HG03469 (cell line): ENCODE data around the gene MAP7D2.
A peak's percentile ranks its signal among the peaks of the same experiment; 100 is the strongest.
"Not testable (repeated sequence)": the region's sequence is repeated elsewhere in the genome, so short reads cannot be mapped to it uniquely, and the experiment has no call there.

ENCODE experiments used
- ATAC-seq: cut with Tn5 transposase; IDR thresholded peaks from one replicate; pipeline ENCODE4 v1.9.1; 2021; ENCODE audit warnings: mild to moderate bottlenecking, moderate library complexity, moderate number of reproducible peaks; ENCODE audit not compliant: unreplicated experiment

Gene MAP7D2

DNA sequence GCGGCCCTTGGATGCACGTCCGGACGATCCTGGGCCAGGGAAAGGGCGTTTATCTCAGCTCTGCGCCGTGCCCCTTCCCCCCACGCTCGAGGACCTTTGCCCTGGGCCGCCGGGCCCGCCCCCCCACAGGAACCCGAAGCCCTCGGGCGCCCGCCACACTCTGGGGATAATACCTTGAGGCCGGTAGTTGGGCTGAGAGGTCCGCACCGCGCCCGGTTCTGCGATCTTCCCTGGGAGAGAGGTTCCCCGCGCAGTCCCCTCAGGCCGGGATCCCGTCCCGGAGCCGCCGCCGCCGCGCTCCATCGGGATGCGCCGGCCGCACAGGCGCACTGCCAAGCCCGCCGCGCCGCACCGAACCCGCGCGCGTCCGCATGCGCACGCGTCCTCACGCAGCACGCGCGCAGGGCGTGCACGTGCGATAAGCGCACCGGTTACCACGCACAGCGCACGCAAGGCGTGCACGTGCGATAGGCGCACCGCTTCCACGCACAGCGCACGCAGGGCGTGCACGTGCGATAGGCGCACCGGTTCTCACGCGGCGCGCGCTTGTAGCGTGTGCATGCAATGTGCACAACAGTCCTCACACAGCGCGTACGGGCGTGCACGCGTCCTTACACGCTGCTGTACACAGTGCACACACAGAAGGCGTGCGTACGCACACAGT lies at the start of gene MAP7D2:
Gene MAP7D2 (minus strand): TSS at position 331 of the 664 bp plus-strand sequence. CDS start 28 bp downstream, at position 303.
- no peak for ATAC-seq

DNA sequence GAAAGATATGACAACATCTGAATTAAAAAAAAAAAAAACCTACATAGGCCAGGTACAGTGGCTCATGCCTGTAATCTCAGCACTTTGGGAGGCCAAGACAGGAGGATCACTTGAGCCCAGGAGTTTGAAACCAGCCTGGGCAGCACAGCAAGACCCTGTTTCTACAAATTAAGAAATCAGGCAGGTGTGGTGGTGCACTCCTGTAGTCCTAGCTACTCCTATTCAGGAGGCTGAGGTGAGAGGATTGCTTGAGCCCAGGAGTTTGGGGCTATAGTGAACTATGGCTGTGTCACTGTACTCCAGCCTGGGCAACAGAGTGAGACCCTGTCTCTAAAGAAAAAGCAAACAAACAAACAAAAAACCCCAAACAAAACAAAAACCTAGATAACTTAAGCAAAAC lies 45.8 kb upstream of the MAP7D2 start:
- not testable (repeated sequence) for ATAC-seq

DNA sequence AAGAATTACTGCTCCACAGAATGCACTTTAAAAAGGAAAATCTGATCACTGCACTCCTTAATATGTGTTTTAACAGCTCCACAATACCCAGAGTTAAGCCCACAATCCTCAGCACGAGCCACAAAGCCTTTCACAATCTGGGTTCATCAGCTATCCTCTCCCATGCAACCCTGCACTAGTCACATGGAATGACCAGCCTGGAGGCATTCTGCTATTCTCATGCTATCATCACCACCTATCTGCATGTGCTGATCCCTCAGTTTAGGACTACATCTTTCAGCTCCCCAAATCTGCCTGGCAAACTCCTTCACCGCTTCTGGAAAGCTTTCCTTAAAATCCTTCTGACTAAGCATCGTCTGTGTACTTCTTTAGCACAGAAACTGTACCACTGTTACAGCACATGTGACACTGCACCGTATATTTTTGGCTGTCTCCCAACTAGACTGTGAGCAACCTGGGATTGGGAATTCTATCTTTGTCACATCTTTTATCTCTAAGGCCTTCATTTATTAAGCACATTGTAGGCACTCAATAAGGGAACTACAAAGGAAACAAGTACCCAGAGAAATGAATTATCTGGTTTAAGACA lies 43.2 kb upstream of the MAP7D2 start:
- no peak for ATAC-seq

DNA sequence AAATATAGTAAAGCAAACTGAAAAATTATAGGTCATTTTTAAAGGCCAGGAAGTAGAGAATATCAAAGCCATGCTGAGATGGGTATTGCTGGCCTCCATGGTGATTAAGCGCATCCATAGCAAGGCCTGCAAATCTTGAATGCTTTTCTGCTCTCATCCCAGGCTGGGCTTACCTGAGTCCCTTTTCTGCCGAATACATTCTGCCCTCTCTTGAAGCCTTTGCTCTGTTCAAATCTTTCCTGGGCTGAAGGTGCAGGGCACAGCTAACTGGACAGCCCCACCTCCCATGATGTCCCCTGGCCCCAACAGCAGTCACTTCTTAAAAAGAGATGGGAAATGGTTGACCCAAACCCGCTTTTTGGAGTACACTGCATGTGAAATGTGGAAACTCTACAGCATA lies 35.0 kb upstream of the MAP7D2 start:
- no peak for ATAC-seq

DNA sequence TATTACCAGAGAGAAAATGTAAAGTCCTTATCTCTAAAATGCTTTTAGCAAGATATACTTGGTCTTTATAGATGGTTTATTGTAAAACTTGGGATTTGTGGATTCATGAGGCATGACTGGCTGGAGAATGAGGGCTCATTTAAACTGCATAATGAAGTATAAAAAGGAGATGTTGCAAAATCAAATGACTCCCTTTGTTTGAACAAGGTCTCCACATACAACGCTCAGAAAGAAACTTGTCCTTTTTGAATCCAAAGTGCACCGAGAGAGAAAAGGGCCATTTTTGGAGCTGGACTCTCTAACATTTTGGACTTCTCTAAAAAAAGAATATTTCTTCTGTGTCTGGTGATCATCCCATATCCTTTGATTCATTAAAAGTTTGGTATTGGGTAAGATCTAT lies 32.6 kb upstream of the MAP7D2 start:
- ATAC-seq: no peak

DNA sequence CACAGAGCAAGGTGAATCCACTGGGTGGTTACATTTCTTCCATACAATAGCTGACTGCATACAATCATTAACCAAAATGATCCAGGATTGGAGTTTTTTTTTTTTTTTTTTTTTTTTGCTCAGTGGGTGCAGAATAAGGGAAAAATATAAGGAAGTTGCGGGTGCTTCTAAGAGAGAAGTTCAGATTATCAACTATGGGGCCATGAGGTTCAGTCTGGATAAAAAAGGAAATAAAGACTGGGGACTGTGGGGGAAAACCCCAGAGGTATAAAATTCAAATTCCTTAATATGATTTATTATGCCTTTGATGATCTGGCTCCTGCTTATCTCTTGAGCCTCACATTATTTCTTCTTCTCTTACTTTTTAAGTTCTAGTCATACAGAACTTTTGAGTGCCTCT lies 30.9 kb upstream of the MAP7D2 start:
- no peak for ATAC-seq

DNA sequence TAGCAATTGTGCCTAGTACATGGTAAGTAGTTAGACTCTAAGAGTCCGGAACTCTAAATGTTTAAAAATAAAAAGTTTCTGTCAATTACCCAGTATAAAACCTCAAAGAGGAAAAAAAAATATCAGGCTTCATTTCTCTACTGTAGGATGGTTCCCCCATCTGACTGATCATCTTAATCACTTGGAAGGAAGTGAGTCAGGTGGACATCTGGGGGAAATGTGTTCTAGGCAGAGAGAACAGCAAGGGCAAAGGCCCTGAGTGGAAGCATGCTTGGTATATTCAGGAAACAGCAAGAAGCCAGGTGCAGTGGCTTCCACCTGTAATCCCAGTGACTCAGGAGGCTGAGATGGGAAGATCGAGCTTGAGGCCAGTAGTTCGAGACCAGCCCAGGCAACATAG lies 27.8 kb upstream of the MAP7D2 start:
- ATAC-seq: no peak

DNA sequence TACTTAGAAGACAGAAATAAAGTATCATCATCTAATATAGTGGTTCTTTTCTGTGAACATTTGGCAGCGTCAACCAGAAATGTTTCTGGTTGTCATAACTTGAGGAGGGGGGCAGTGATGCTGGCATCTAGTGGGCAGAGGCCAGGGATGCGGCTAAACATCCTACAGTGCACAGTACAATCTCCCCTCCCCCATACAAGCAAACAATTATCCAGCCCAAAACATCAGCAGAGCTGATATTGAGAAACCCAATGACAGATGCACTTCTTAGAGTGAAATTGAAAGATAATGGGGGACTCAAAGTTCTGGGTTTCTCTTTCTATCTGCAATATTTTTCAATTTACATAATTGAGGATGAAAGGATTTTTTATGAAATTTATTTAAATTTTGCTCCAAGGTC lies 26.9 kb upstream of the MAP7D2 start:
- ATAC-seq: no peak

DNA sequence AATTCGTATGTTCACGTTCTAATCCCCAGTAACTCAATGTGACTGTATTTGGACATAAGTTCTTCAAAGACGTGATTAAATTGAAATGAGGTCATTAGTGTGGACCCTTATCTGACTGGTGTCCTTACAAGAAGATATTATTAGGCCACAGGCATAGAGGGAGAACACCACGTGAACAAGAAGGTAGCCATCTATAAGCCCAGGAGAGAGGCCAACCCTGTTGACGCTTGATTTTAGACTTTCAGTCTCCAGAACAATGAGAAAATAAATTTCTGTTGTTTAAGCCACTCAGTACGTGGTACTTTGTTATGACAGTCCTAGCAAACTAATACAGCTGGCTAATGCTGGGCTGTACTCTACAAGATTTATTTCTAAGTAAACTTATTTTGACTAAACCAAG lies 26.4 kb upstream of the MAP7D2 start:
- ATAC-seq: no peak

DNA sequence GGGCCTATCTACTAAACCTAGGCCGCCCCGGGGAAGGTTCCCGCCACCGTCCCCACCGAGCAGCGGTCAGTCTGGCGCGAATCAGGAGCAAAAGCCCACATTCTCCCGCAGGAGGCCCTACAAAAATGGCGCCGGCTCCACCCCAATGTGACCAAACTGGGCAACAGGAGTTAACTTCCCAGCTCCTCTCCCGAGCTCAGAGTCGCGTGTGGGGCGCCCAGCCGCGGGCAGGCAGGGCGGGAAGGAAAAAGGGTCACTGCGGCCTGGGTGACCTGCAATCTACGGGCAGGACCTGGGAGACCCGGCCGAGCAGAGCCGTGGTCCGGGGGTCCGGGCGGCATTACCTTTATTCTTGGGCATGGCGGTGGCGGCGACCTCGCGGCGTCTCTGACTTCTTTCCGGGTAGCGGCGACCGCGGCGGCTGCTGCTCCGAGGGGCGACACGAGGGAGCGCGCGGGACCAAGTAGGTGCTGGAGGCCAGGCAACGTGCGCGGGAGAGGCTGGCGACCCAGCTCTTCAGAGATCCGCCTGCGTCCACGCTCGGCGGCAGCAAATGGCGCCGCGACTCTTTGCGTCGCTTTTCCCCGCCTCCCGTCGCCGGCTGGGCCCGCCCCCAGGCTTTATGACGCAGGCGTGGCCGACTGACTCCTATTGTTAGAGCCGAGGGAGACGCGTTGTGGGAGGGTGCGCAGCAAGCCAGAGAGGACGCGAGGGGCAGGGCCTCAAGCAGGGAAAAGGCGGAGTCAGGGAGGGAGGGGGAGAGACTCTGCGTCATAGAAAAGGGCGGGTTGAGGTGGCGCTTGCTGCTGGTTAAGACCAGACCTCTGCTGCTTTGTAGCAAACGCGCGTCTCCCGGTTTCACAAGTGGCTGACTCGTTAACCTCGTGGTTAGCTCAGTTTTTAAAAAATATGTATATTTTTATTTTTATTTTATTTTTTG lies 24.8 kb upstream of the MAP7D2 start, which contains the start of gene EIF1AX:
Gene EIF1AX (minus strand): TSS at position 558 of the 940 bp plus-strand sequence. CDS start 198 bp downstream, at position 360.
- ATAC-seq: peak; percentile 94

DNA sequence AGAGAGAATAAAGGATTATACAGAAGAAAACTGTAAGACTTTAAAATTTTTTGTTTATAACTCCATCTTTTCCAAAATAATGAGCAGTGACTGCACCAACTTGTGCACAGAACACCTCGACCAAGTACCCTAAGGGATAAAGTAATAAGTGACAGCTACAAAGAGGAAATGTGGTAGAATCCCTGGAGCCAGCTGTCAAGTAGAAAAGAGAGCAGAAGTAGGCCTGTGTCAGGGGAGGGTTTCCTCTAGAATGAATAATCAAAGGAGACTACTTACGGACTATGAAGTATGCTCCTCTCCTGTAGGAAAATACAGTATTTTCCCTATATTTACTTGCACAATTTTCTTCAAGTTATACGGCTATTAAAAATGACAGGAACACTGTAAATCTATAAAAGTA lies 23.7 kb upstream of the MAP7D2 start:
- no peak for ATAC-seq

DNA sequence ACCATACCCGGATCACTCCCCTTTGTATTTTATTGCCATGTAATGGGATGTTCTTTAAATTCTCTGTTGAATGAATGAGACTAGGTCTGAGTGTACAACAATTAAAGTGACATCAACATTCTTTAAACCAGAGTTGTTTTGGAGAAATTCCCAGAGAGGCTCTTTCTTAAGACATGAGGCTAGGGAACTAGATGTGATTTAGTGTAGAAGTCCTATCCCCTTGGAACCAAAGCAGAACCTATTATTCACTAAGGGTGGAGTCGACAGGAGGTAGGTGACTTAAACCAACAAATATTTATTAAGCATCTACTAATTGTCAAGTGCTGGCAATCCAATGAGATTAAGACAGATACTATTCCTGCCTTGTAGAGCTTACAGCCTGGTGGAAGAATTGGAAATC lies 23.3 kb upstream of the MAP7D2 start:
- ATAC-seq: no peak

DNA sequence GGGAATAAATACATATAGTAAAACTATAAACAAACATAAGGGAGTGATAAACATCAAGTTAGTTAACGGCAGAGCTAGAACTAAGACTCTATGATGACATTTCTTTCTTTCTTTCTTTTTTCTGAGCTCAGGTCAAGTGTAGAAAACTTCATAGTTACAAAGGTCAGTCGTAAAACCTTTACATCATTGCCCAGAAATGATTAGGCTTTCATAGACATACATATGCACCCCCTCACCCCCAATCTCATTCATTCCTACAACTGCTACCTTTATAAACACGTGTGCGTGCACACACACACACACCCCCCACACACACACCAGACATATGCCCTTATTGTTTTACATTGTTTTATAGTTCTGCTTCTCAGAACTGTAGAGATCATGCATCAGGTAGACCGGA lies 19.2 kb upstream of the MAP7D2 start:
- ATAC-seq: no peak

DNA sequence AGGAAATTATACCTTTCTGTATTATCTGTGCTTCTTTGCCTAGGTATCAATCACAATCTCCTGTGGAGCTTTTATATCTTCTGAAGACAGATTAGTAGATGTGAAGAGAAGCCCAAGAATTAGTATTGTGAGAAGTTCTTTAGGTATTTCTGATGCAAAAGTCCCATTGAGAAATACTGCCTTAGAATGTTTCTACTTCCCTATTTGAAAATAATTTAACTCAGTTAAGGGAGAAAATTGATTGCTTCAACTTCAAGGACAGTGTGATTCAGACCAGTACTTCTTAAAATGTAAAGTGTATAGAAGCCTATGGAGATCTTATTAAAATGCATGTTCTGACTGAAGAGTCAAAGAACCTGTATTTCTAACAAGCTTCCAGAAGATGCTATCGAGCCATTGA lies 16.0 kb upstream of the MAP7D2 start:
- ATAC-seq: no peak

DNA sequence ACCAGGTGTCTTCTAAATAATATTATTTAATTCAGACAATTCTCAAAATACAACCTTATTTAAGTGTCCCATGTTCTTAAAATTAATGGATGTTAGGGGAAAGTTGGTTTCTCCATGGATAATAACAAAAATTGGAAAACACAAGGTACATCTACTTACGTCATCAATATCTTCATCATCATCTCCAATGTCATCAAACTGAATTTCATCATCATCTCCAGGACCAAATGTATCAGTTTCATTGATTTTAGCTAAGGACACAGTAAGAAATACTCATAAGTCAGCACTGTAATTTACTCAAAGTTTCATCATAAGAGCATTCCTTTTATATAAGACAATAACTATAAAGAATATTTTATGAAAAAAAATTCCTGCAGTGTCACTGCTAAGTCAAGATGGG lies 13.7 kb upstream of the MAP7D2 start:
- ATAC-seq: no peak

DNA sequence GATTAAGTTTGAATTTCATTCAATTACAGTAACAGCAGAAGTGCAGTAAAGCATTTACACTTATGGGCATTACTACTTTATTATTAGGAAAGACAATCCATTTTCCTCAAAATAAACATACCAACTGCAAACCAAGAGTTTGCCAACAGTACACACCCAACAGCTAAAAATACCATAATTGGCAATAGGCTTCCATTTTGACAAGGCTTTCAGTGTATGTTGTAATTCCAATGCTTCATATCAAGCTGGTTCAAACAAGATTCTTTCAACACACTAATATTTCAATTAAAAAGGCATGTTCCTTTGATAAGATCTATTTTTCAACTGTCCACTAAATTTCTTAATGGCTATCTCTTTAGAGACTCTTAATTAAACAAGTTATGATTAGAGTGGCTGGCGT lies 12.8 kb upstream of the MAP7D2 start:
- no peak for ATAC-seq

DNA sequence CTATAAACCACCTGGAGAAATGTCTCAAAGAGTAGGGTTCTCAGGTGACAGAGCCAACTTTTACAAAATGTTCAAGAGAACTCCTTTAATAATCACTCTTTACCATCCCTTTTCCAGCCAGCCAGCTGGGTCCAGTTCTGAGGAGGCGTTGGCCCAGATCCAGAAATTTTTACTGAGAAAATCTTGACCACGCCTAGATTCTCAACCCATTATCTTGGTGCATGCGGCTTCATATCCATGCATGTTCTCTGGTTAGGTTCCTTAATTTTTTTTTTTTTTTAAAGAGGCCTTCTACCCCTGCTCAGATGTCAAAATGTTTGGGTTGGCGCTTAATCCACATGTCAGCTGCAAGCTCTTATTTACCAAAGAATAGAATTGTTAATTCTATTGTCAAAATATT lies 12.0 kb upstream of the MAP7D2 start:
- no peak for ATAC-seq

DNA sequence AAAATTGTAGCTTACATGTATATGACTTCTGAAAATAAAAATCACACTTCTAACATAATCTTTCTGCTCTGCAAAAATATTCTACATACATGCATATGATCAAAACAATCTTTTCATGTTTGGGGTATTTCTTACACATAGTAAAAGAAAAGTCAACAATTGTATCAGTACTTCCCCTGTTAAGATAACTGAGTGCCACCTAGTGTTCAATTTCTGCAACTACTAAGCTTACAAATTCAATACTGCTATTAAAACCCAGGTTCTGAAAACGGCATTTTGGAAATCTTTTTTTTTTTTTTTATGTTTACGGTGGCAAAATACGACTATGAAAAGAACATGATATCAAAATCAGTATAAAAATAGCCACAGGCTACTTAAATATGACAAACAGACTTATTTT lies 10.7 kb upstream of the MAP7D2 start:
- ATAC-seq: not testable (repeated sequence)

DNA sequence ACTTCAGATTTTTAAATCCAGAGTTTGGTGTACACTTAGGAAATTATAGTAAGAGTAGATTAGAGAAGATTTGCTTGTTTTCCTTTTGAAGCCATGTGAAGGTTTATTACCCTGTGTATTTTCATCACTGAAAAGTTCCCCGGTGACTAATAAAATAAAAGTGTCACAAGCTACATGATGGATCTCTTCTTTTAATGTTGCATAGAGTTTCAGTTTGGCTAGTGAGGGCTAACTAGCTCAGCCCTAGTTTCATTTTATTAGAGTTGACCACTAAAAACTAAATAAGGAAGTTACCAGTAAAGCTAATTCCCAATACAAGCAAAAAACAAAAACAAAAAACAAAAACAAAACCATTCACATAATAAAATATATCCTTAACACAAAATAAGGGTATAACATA lies 10.1 kb upstream of the MAP7D2 start:
- ATAC-seq: not testable (repeated sequence)

DNA sequence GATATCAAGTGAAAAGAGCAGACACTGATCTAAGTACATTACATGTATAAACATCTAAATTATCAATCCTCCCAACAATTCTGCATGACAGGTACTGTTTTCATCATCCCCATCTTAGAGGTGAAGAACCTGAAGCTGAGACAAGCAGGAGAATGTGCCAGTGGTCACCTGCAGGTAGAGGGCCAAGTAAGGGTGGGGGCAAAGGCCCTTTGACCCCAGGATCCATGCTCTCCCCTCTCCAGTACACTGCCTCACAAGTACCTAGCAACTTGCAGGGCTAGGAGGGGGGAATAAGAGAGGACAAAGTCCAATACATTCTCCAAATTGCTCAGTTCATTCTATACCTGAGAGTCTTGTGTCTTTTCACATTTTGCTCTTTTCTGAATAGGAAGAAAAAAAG lies 8.3 kb upstream of the MAP7D2 start:
- ATAC-seq: no peak

DNA sequence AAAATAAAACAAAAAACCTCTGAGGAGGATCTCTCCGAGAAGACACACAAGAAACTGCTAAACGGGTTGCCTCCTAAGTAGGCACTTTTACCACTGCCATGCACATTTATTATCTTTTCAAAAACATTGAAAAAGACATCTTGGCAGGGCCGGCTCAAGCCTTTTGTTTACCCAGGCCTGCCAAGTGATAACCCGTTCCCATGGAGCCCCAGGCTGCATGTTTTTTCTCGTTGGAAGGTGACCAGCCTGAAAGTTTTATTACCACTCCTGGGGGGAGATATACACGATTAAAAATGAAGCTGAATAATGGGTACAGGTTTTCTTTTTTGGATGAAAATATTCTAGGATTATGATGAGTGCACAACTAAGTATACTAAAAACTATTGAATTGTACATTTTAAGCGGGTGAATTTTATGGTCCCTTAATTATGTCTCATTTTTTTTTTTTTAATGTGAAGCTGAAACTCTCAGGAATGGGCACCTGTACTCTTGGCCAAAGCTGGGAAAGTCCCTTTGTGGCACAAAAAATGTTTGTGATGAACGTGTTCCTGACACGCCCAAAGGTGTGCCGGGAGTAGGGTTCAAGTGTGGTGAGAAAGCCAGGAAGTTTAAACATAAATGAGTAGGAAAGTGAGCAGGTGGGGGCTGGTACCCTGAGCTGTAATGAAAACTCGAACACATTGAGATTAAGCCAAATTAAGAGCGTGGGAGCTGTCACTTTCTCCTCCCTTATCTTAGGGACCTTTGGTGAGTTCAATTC lies 1.5 kb upstream of the MAP7D2 start:
- no peak for ATAC-seq
